Measurements from ENCODE around the gene MMP28.

MMP28 gene

GRCh38 chr17:35727635-35728034 lies 67.8 kb downstream of the MMP28 start:
- H3K4me1 ChIP-seq (ENCODE audit: control insufficient read depth, insufficient read depth, low read length), result peaks cover 45% of the 10 kb centered on the region
- H3K27me3 ChIP-seq (ENCODE audit: control insufficient read depth, insufficient read depth, low read length, poor library complexity, severe bottlenecking), result no peaks in the 10 kb centered on the region
- no peak overlapping the region for H3K27ac ChIP-seq (ENCODE audit: insufficient read depth, low read depth, low read length, poor library complexity, severe bottlenecking)
- H3K4me3 ChIP-seq (ENCODE audit: insufficient read depth, low read depth, low read length), result no peak overlapping the region
- peaks cover 14% of the 10 kb centered on the region for H3K36me3 ChIP-seq (ENCODE audit: control insufficient read depth, insufficient read depth, low read length)
- WGBS, 2 experiments, result 93 to 94% methylated on average over 5 of the region's 5 CpGs
- no peaks in the 10 kb centered on the region for H3K9me3 ChIP-seq (ENCODE audit: control insufficient read depth, low read length)

DNA sequence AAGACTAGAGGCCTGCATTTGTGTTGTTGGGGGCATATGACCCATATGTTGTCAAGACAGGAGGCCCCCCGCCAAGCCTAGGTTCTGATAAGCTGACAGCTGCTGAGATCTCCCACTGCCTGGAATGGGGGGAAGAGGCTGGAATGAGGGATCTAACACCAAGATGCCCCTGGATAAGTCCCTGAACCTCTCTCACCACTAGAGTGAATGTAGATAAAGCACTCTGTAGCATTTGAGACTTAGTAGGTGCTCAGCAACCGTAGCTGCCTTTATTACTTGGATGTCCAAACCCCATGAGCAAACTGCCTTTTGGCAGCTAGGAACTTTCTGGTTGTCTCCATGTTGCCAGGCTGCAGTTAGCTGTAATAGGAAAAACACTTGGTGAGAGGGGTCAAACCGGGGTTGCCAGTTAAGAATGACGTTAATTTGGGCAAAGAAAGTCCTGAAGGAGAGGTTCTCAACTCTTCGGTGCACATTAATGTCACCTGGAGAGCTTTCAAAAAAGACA lies 68.4 kb downstream of the MMP28 start:
- no peak overlapping the region for H3K4me3 ChIP-seq (ENCODE audit: insufficient read depth, low read depth, low read length)
- H3K9me3 ChIP-seq (ENCODE audit: control insufficient read depth, low read length), result no peaks in the 10 kb centered on the region
- H3K27ac ChIP-seq (ENCODE audit: insufficient read depth, low read depth, low read length, poor library complexity, severe bottlenecking), result no peak overlapping the region
- H3K27me3 ChIP-seq (ENCODE audit: control insufficient read depth, insufficient read depth, low read length, poor library complexity, severe bottlenecking), result no peaks in the 10 kb centered on the region
- WGBS, 2 experiments, result 83 to 88% methylated on average over 5 of the region's 5 CpGs
- H3K4me1 ChIP-seq (ENCODE audit: control insufficient read depth, insufficient read depth, low read length), result peaks cover 43% of the 10 kb centered on the region
- peaks cover 14% of the 10 kb centered on the region for H3K36me3 ChIP-seq (ENCODE audit: control insufficient read depth, insufficient read depth, low read length)

DNA sequence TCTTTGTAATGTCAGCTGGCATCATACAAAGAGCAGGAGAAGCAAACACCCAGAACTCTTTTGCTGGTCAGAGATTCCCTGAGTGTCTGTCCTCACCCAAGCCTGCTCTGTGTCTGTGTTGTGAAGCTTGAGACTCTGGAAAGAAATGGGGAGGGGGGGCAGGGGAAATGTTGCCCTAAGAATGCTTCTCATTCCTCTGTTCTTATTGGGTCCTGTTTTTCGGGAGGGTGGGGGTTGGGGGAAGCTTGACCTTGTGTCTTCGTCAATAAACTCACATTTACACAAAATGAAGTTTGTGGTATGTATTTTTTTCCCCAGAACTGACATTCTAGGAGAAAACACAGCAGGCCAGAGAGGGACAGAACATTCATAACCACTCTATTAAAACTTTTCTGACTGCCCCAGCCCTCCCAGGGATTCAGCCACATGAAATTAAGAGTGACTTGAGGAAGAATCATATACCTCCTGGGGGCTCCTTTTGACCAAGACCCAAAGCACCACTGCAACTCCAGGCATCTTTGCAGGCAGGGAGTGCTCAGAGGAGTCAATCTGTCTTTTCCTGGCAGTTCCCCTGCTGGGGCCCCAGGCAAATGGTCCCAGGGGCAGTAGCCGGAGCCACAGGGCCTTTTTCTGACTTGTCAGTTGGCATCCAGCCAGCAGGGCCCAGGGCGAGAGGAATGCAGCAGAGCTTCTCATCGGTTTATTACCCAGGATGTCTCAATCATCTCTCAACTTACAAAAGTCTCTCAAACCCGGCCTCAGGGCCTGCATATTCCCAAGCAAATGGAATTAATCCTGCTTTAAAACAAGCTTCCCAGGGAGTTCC lies 69.1 kb downstream of the MMP28 start:
- no peaks in the 10 kb centered on the region for H3K9me3 ChIP-seq (ENCODE audit: control insufficient read depth, low read length)
- WGBS, 2 experiments, result 19 to 23% methylated on average over 4 to 5 of the region's 6 CpGs
- peaks cover 42% of the 10 kb centered on the region for H3K4me1 ChIP-seq (ENCODE audit: control insufficient read depth, insufficient read depth, low read length)
- H3K27me3 ChIP-seq (ENCODE audit: control insufficient read depth, insufficient read depth, low read length, poor library complexity, severe bottlenecking), result no peaks in the 10 kb centered on the region
- peaks cover 14% of the 10 kb centered on the region for H3K36me3 ChIP-seq (ENCODE audit: control insufficient read depth, insufficient read depth, low read length)
- H3K4me3 ChIP-seq (ENCODE audit: insufficient read depth, low read depth, low read length), result no peak overlapping the region
- H3K27ac ChIP-seq (ENCODE audit: insufficient read depth, low read depth, low read length, poor library complexity, severe bottlenecking), result no peak overlapping the region

DNA sequence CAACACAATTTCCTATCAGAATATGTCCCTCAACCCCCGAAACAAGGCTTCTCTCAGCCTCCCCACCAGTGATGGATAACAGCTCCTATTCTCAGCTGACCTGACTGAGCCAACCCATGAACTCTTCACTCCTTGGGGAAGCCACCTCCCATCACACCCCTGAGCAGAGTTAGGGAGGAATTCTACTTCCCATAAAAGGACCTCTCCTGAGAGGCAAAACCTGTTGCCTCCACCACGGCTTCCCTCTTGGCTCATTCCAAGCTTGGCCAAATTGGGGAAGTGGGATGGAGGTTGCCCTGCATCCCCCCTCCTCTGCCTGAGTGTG lies 69.7 kb downstream of the MMP28 start:
- Histone ChIP-seq H3K36me3 (ENCODE audit: control insufficient read depth, insufficient read depth, low read length) (peaks cover 14% of the 10 kb centered on the region), H3K4me3 (ENCODE audit: insufficient read depth, low read depth, low read length) (no peak overlapping the region), H3K27me3 (ENCODE audit: control insufficient read depth, insufficient read depth, low read length, poor library complexity, severe bottlenecking) (no peaks in the 10 kb centered on the region), H3K9me3 (ENCODE audit: control insufficient read depth, low read length) (no peaks in the 10 kb centered on the region), H3K4me1 (ENCODE audit: control insufficient read depth, insufficient read depth, low read length) (peaks cover 37% of the 10 kb centered on the region), H3K27ac (ENCODE audit: insufficient read depth, low read depth, low read length, poor library complexity, severe bottlenecking) (no peak overlapping the region)
- WGBS, 2 experiments, result 67 to 85% methylated on average over 2 of the region's 2 CpGs

DNA sequence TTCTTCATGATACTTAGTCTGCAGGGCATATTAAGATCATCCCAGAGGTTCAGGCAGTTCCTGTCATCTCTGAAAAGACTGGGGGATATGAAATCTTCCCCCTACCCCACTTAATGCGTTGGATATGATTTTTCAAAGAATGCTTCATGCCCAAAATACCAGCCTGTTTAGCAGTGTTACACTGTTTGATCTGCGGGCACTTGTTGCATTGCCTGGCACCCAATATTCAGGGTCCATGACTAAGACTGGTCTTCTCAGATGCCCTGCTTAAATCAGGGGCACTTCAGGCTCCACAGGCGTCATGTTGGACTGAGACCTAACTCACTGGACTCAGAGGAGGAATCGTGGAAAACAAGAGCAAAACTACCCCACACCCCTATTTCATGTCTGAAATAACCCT lies 70.4 kb downstream of the MMP28 start:
- 89 to 92% methylated on average over 4 of the region's 4 CpGs for WGBS, 2 experiments
- no peaks in the 10 kb centered on the region for H3K9me3 ChIP-seq (ENCODE audit: control insufficient read depth, low read length)
- H3K27ac ChIP-seq (ENCODE audit: insufficient read depth, low read depth, low read length, poor library complexity, severe bottlenecking), result no peak overlapping the region
- H3K4me3 ChIP-seq (ENCODE audit: insufficient read depth, low read depth, low read length), result no peak overlapping the region
- peaks cover 14% of the 10 kb centered on the region for H3K36me3 ChIP-seq (ENCODE audit: control insufficient read depth, insufficient read depth, low read length)
- H3K27me3 ChIP-seq (ENCODE audit: control insufficient read depth, insufficient read depth, low read length, poor library complexity, severe bottlenecking), result no peaks in the 10 kb centered on the region
- peaks cover 37% of the 10 kb centered on the region for H3K4me1 ChIP-seq (ENCODE audit: control insufficient read depth, insufficient read depth, low read length)

GRCh38 chr17:35723735-35724134 lies 71.7 kb downstream of the MMP28 start:
- H3K4me1 ChIP-seq (ENCODE audit: control insufficient read depth, insufficient read depth, low read length), result peaks cover 30% of the 10 kb centered on the region
- H3K27me3 ChIP-seq (ENCODE audit: control insufficient read depth, insufficient read depth, low read length, poor library complexity, severe bottlenecking), result no peaks in the 10 kb centered on the region
- peaks cover 14% of the 10 kb centered on the region for H3K36me3 ChIP-seq (ENCODE audit: control insufficient read depth, insufficient read depth, low read length)
- no peak overlapping the region for H3K27ac ChIP-seq (ENCODE audit: insufficient read depth, low read depth, low read length, poor library complexity, severe bottlenecking)
- no peaks in the 10 kb centered on the region for H3K9me3 ChIP-seq (ENCODE audit: control insufficient read depth, low read length)
- H3K4me3 ChIP-seq (ENCODE audit: insufficient read depth, low read depth, low read length), result no peak overlapping the region
- WGBS, 2 experiments, result 94 to 98% methylated on average over 2 of the region's 2 CpGs

GRCh38 chr17:35717475-35717874 lies 78.0 kb downstream of the MMP28 start:
- Histone ChIP-seq H3K4me3 (ENCODE audit: insufficient read depth, low read depth, low read length) (no peak overlapping the region), H3K36me3 (ENCODE audit: control insufficient read depth, insufficient read depth, low read length) (peaks cover 9% of the 10 kb centered on the region), H3K27ac (ENCODE audit: insufficient read depth, low read depth, low read length, poor library complexity, severe bottlenecking) (no peak overlapping the region), H3K27me3 (ENCODE audit: control insufficient read depth, insufficient read depth, low read length, poor library complexity, severe bottlenecking) (no peaks in the 10 kb centered on the region), H3K9me3 (ENCODE audit: control insufficient read depth, low read length) (no peaks in the 10 kb centered on the region), H3K4me1 (ENCODE audit: control insufficient read depth, insufficient read depth, low read length) (peaks cover 26% of the 10 kb centered on the region)
- WGBS, 2 experiments, result 90 to 95% methylated on average over 2 of the region's 2 CpGs

- Histone ChIP-seq H3K27ac (ENCODE audit: insufficient read depth, low read depth, low read length, poor library complexity, severe bottlenecking) (no peak overlapping the region), H3K27me3 (ENCODE audit: control insufficient read depth, insufficient read depth, low read length, poor library complexity, severe bottlenecking) (no peaks in the 10 kb centered on the region), H3K4me1 (ENCODE audit: control insufficient read depth, insufficient read depth, low read length) (peaks cover 27% of the 10 kb centered on the region), H3K36me3 (ENCODE audit: control insufficient read depth, insufficient read depth, low read length) (peaks cover 9% of the 10 kb centered on the region), H3K9me3 (ENCODE audit: control insufficient read depth, low read length) (no peaks in the 10 kb centered on the region), H3K4me3 (ENCODE audit: insufficient read depth, low read depth, low read length) (no peak overlapping the region)
- 93 to 94% methylated on average over 4 of the region's 4 CpGs for WGBS, 2 experiments
These were observed 78.5 kb downstream of the MMP28 start for GRCh38 chr17:35716897-35717465.

GRCh38 chr17:35716173-35716572 lies 79.3 kb downstream of the MMP28 start:
- Histone ChIP-seq H3K36me3 (ENCODE audit: control insufficient read depth, insufficient read depth, low read length) (peaks cover 12% of the 10 kb centered on the region), H3K4me3 (ENCODE audit: insufficient read depth, low read depth, low read length) (no peak overlapping the region), H3K27me3 (ENCODE audit: control insufficient read depth, insufficient read depth, low read length, poor library complexity, severe bottlenecking) (no peaks in the 10 kb centered on the region), H3K27ac (ENCODE audit: insufficient read depth, low read depth, low read length, poor library complexity, severe bottlenecking) (no peak overlapping the region), H3K9me3 (ENCODE audit: control insufficient read depth, low read length) (no peaks in the 10 kb centered on the region), H3K4me1 (ENCODE audit: control insufficient read depth, insufficient read depth, low read length) (peaks cover 27% of the 10 kb centered on the region)
- 91% methylated on average over 3 of the region's 3 CpGs for WGBS, 2 experiments
